OCI-LY3 (cell line): ENCODE measurements around the gene PRRT1.
A peak's percentile ranks its signal among the peaks of the same experiment; 100 is the strongest.

ENCODE experiments used
- H2AFZ ChIP-seq: fragments of 200-600, 300-600 bp; shearing (Covaris generic); 2 replicates; pipeline ENCODE4 v1.6.0; 2014; ENCODE audit warnings: antibody characterized with exemption, low read depth, low read length
- H3K27ac ChIP-seq: fragments of 200-600, 300-600 bp; sonication (generic); 2 replicates; pipeline ENCODE4 v1.5.1; 2014; ENCODE audit warnings: mild to moderate bottlenecking, low read length, moderate library complexity, mixed read lengths
- H3K27me3 ChIP-seq: fragments of 200-600, 300-600 bp; sonication (generic); 2 replicates; pipeline ENCODE4 v1.6.1; 2014; ENCODE audit warnings: low read depth, low read length, mixed read lengths
- H3K36me3 ChIP-seq: fragments of 200-600, 300-600 bp; sonication (generic); replicated peaks from 2 replicates; pipeline ENCODE3; 2014; ENCODE audit warnings: low read depth, low read length, mixed read lengths
- H3K4me1 ChIP-seq: fragments of 300-600, 200-600 bp; sonication (generic); 2 replicates; pipeline ENCODE4 v1.6.1; 2014; ENCODE audit warnings: low read length, mixed read lengths
- H3K4me2 ChIP-seq: fragments of 200-600, 300-600 bp; sonication (generic); 2 replicates; pipeline ENCODE4 v1.6.1; 2014; ENCODE audit warnings: low read length, mixed read lengths
- H3K4me3 ChIP-seq: fragments of 300-600, 200-600 bp; sonication (generic); 2 replicates; pipeline ENCODE4 v1.5.1; 2014; ENCODE audit warnings: antibody characterized with exemption, mild to moderate bottlenecking, low read length, moderate library complexity
- H3K79me2 ChIP-seq: fragments of 300-600, 200-600 bp; shearing (Covaris generic); 2 replicates; pipeline ENCODE4 v1.6.1; 2014; ENCODE audit warnings: mild to moderate bottlenecking, low read length, mixed read lengths
- H3K9ac ChIP-seq: fragments of 300-600, 200-600 bp; shearing (Covaris generic); 2 replicates; pipeline ENCODE4 v1.6.0; 2014; ENCODE audit warnings: mild to moderate bottlenecking, low read length, moderate library complexity
- H3K9me3 ChIP-seq: fragments of 200-600, 300-600 bp; shearing (Covaris generic); 2 replicates; pipeline ENCODE4 v1.6.1; 2014; ENCODE audit warnings: low read length, mixed read lengths; ENCODE audit not compliant: insufficient read depth
- H4K20me1 ChIP-seq: fragments of 200-600, 300-600 bp; sonication (generic); 2 replicates; pipeline ENCODE4 v1.6.1; 2016; ENCODE audit warnings: low read length, mixed read lengths; ENCODE audit not compliant: insufficient read depth
- EZH2phosphoT487 ChIP-seq: fragments of 200-600 bp; shearing (Covaris generic); IDR thresholded peaks from 2 replicates; pipeline ENCODE4 v1.6.1; 2018; ENCODE audit warnings: antibody characterized with exemption, mixed run types, low read depth
- TF ChIP-seq, protein P1 (sequence below): fragments of 200-600, 300-600 bp; sonication (generic); IDR thresholded peaks from 2 replicates; pipeline ENCODE4 v1.5.1; 2014; ENCODE audit warnings: antibody characterized with exemption, low read length, low read depth

PRRT1 gene

GRCh38 chr6:32120573-32121059 lies 31.1 kb downstream of the PRRT1 start:
- Histone ChIP-seq H3K4me2 (no peak overlapping the region), H3K27ac (no peak overlapping the region), H2AFZ (no peak overlapping the region), H3K9me3 (no peaks in the 10 kb centered on the region), H4K20me1 (no peaks in the 10 kb centered on the region), H3K9ac (no peak overlapping the region), H3K4me1 (no peaks in the 10 kb centered on the region; the same call in 1 of the 2 replicates), H3K27me3 (no peaks in the 10 kb centered on the region), H3K36me3 (peaks cover 9% of the 10 kb centered on the region), H3K4me3 (no peak overlapping the region), H3K79me2 (no peaks in the 10 kb centered on the region)
- TF ChIP-seq EZH2phosphoT487, result no peak

GRCh38 chr6:32118782-32119628 lies 32.7 kb downstream of the PRRT1 start:
- Histone ChIP-seq H3K27me3 (no peaks in the 10 kb centered on the region), H3K4me3 (no peak overlapping the region), H3K79me2 (no peaks in the 10 kb centered on the region), H3K4me2 (no peak overlapping the region), H3K27ac (no peak overlapping the region), H4K20me1 (no peaks in the 10 kb centered on the region), H3K9ac (no peak overlapping the region), H2AFZ (no peak overlapping the region), H3K36me3 (peaks cover 9% of the 10 kb centered on the region), H3K4me1 (no peaks in the 10 kb centered on the region; the same call in 1 of the 2 replicates), H3K9me3 (no peaks in the 10 kb centered on the region)
- TF ChIP-seq EZH2phosphoT487, result no peak
- TF ChIP-seq, protein P1, sequence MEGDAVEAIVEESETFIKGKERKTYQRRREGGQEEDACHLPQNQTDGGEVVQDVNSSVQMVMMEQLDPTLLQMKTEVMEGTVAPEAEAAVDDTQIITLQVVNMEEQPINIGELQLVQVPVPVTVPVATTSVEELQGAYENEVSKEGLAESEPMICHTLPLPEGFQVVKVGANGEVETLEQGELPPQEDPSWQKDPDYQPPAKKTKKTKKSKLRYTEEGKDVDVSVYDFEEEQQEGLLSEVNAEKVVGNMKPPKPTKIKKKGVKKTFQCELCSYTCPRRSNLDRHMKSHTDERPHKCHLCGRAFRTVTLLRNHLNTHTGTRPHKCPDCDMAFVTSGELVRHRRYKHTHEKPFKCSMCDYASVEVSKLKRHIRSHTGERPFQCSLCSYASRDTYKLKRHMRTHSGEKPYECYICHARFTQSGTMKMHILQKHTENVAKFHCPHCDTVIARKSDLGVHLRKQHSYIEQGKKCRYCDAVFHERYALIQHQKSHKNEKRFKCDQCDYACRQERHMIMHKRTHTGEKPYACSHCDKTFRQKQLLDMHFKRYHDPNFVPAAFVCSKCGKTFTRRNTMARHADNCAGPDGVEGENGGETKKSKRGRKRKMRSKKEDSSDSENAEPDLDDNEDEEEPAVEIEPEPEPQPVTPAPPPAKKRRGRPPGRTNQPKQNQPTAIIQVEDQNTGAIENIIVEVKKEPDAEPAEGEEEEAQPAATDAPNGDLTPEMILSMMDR, result peak; percentile 77

- no peaks in the 10 kb centered on the region for H3K9me3 ChIP-seq
- no peak overlapping the region for H3K4me2 ChIP-seq
- H3K4me1 ChIP-seq, result no peaks in the 10 kb centered on the region; the same call in 1 of the 2 replicates
- H4K20me1 ChIP-seq, result no peaks in the 10 kb centered on the region
- H3K4me3 ChIP-seq, result no peak overlapping the region
- H3K27me3 ChIP-seq, result no peaks in the 10 kb centered on the region
- H3K27ac ChIP-seq, result no peak overlapping the region
- peaks cover 9% of the 10 kb centered on the region for H3K36me3 ChIP-seq
- no peaks in the 10 kb centered on the region for H3K79me2 ChIP-seq
- no peak for TF ChIP-seq EZH2phosphoT487
- TF ChIP-seq, protein P1, result no peak
- no peak overlapping the region for H2AFZ ChIP-seq
- no peak overlapping the region for H3K9ac ChIP-seq
Measured at GRCh38 chr6:32117461-32117860, 34.3 kb downstream of the PRRT1 start.

GRCh38 chr6:32116674-32117073 lies 35.1 kb downstream of the PRRT1 start:
- TF ChIP-seq EZH2phosphoT487, result no peak
- TF ChIP-seq, protein P1, result peak; percentile 25
- no peaks in the 10 kb centered on the region for H3K79me2 ChIP-seq
- H3K4me3 ChIP-seq, result no peak overlapping the region
- H3K27ac ChIP-seq, result no peak overlapping the region
- H3K27me3 ChIP-seq, result no peaks in the 10 kb centered on the region
- no peaks in the 10 kb centered on the region for H3K9me3 ChIP-seq
- H2AFZ ChIP-seq, result no peak overlapping the region
- H3K4me2 ChIP-seq, result no peak overlapping the region
- no peak overlapping the region for H3K9ac ChIP-seq
- H3K36me3 ChIP-seq, result peaks cover 9% of the 10 kb centered on the region
- no peaks in the 10 kb centered on the region for H4K20me1 ChIP-seq
- H3K4me1 ChIP-seq, result no peaks in the 10 kb centered on the region; the same call in 1 of the 2 replicates
